HepG2 (cell line): ENCODE measurements around the gene LHX3. TPM values are rescaled to one million over a fixed set of nuclear protein-coding genes. Genes with fewer than 3 reads are reported as not detected.

Source experiments
- FLYWCH1 ChIP-seq: sonication (generic); formaldehyde crosslinking; IDR thresholded peaks from 2 replicates; pipeline ENCODE4 v1.8.1; 2023; ENCODE audit warnings: mild to moderate bottlenecking, missing genetic modification reagents
- GTF3A ChIP-seq: sonication (generic); formaldehyde crosslinking; conservative IDR thresholded peaks from 2 replicates; pipeline ENCODE4 v1.4.0; 2020; ENCODE audit warnings: mild to moderate bottlenecking, missing genetic modification reagents
- HOXA9 ChIP-seq: sonication (generic); formaldehyde crosslinking; IDR thresholded peaks from 2 replicates; pipeline ENCODE4 v1.8.1; 2022; ENCODE audit warnings: missing genetic modification reagents, mild to moderate bottlenecking, moderate library complexity, borderline replicate concordance
- HOXD1 ChIP-seq: sonication (generic); formaldehyde crosslinking; IDR thresholded peaks from 2 replicates; pipeline ENCODE4 v1.5.0; 2020; ENCODE audit warnings: missing genetic modification reagents
- KDM2A ChIP-seq: sonication (generic); formaldehyde crosslinking; IDR thresholded peaks from 2 replicates; pipeline ENCODE4 v1.4.0; 2020; ENCODE audit warnings: low read depth, missing genetic modification reagents, borderline replicate concordance
- PCBP1 ChIP-seq: fragments of 200-400 bp; formaldehyde crosslinking; IDR thresholded peaks from 2 replicates; pipeline ENCODE4 v1.6.1; 2017; ENCODE audit warnings: mild to moderate bottlenecking, low read depth, low read length, borderline replicate concordance
- PLRG1 ChIP-seq: fragments of 450-650 bp; conservative IDR thresholded peaks from 2 replicates; pipeline ENCODE4 v1.6.1; 2016
- RCOR2 ChIP-seq: IDR thresholded peaks from 2 replicates; pipeline ENCODE4 v1.6.1; 2016; ENCODE audit warnings: missing biosample characterization, missing genetic modification reagents
- TBX2 ChIP-seq: sonication (generic); formaldehyde crosslinking; IDR thresholded peaks from 2 replicates; pipeline ENCODE4 v1.5.0; 2020; ENCODE audit warnings: missing genetic modification reagents, mild to moderate bottlenecking, borderline replicate concordance
- TEAD2 ChIP-seq: sonication (generic); formaldehyde crosslinking; IDR thresholded peaks from 2 replicates; pipeline ENCODE4 v1.9.0; 2021; ENCODE audit warnings: missing genetic modification reagents
- TGIF2 ChIP-seq: IDR thresholded peaks from 2 replicates; pipeline ENCODE4 v1.6.1; 2016; ENCODE audit warnings: control low read depth, missing compliant biosample characterization
- ZNF296 ChIP-seq: sonication (generic); formaldehyde crosslinking; conservative IDR thresholded peaks from 2 replicates; pipeline ENCODE4 v1.5.0; 2020; ENCODE audit warnings: mild to moderate bottlenecking, missing genetic modification reagents
- ZNF484 ChIP-seq: sonication (generic); formaldehyde crosslinking; IDR thresholded peaks from 2 replicates; pipeline ENCODE4 v1.5.1; 2020; ENCODE audit warnings: mild to moderate bottlenecking, low read depth, missing genetic modification reagents, borderline replicate concordance
- ZNF589 ChIP-seq: sonication (generic); formaldehyde crosslinking; conservative IDR thresholded peaks from 2 replicates; pipeline ENCODE4 v1.8.0; 2022; ENCODE audit warnings: mild to moderate bottlenecking, moderate library complexity, missing genetic modification reagents
- ZNF672 ChIP-seq: sonication (generic); formaldehyde crosslinking; IDR thresholded peaks from 2 replicates; pipeline ENCODE4 v1.8.1; 2022; ENCODE audit warnings: missing genetic modification reagents
- ZNF883 ChIP-seq: sonication (generic); formaldehyde crosslinking; IDR thresholded peaks from 2 replicates; pipeline ENCODE4 v1.5.1; 2020; ENCODE audit warnings: mild to moderate bottlenecking, missing genetic modification reagents; ENCODE audit errors: not compliant biosample characterization
- polyA plus RNA-seq, 8 experiments: library from polyadenylated mRNA; depleted of rRNA in 3 of 8; stranded (reverse) in 7 of 8; unstranded in 1 of 8; fragments of >200 nt; fragmentation: Illumina TruSeq in 4 of 8; extraction: Trizol in 4 of 8; gene quantifications; 2 replicates each; pipeline versions ENCODE4 v1.2.1 to v1.2.3, GENCODE V29; 2011 to 2016; ENCODE audit warnings: low read depth in 4 of 8, missing spikeins in 1 of 8, mixed read lengths in 1 of 8; ENCODE audit not compliant: insufficient read depth in 1 of 8
- total RNA-seq, 5 experiments: library from RNA; depleted of rRNA; stranded (reverse); fragments of >200 nt; fragmentation: Illumina TruSeq; extraction: Trizol; gene quantifications; 2 replicates each; pipeline ENCODE4 v1.2.3, GENCODE V29; 2016; ENCODE audit warnings: low read depth in 1 of 5
- TF ChIP-seq, protein P1 (sequence below): sonication (generic); formaldehyde crosslinking; IDR thresholded peaks from 2 replicates; pipeline ENCODE4 v1.4.0; 2020; ENCODE audit warnings: missing genetic modification reagents
- TF ChIP-seq, protein P2 (sequence below): sonication (generic); formaldehyde crosslinking; IDR thresholded peaks from 2 replicates; pipeline ENCODE4 v1.4.0; 2020; ENCODE audit warnings: mild to moderate bottlenecking, missing genetic modification reagents
- TF ChIP-seq, protein P3 (sequence below): sonication (generic); formaldehyde crosslinking; IDR thresholded peaks from 2 replicates; pipeline ENCODE4 v1.4.0; 2020; ENCODE audit warnings: missing genetic modification reagents, low read depth, mild to moderate bottlenecking, borderline replicate concordance
- TF ChIP-seq, protein P4 (sequence below): sonication (generic); formaldehyde crosslinking; IDR thresholded peaks from 2 replicates; pipeline ENCODE4 v1.4.0; 2020; ENCODE audit warnings: missing genetic modification reagents
- TF ChIP-seq, protein P5 (sequence below): sonication (generic); formaldehyde crosslinking; IDR thresholded peaks from 2 replicates; pipeline ENCODE4 v1.4.0; 2020; ENCODE audit warnings: missing genetic modification reagents
- TF ChIP-seq, protein P6 (sequence below): IDR thresholded peaks from 2 replicates; pipeline ENCODE4 v1.6.1; 2016; ENCODE audit warnings: mild to moderate bottlenecking, missing biosample characterization, missing genetic modification reagents
- TF ChIP-seq, protein P7 (sequence below): sonication (generic); formaldehyde crosslinking; conservative IDR thresholded peaks from 2 replicates; pipeline ENCODE4 v1.4.0; 2020; ENCODE audit warnings: missing genetic modification reagents

LHX3 gene
- total and polyA plus RNA-seq, 2 of the 13 experiments (the other 11 are each of a cell fraction or from before 2014, with no cell fraction given): not detected

DNA sequence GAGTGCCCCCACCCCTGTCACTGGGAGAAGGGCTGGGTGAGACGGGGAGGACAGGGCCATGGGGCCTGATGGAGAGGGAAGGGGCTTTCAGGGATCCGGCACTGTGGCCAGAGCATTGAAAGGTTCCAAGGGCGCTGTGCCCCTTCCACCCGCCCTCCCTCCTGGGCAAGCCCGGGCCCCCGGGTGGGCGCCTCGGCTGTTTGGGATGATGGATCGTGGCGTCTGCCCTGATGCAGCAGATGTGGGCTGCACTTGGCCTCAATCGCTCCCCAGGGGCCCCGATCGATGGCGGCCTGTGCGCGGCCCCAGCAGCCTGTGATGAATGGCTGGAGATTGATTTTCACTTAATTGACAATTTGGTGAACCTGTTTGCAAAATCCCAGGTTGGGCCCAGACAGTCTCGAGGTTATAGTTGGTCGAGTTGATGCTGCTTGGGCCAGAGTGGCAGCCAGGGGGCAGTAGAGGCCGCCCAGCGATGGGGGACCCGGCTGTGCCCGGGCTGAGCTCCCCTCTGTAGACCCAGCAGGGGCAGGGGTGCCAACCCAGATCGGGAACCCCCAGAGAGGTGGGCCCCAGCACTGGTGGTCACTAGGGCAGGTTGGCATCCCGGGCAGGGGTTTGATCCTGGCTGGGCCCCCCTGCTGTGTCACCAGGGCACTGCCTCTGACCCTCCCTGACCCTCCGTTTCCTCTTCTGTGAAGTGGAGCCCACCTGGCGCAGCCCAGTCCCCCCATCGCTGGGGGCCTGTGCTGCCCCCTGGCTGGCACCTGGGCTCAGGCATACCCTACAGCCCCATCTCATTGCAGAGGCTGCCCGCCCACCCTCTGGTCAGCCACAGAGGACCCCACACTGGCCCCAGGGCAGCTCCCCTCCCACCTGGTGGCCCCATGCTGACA is 34.7 kb downstream of the LHX3 start (continued):
- TF ChIP-seq, protein P1, sequence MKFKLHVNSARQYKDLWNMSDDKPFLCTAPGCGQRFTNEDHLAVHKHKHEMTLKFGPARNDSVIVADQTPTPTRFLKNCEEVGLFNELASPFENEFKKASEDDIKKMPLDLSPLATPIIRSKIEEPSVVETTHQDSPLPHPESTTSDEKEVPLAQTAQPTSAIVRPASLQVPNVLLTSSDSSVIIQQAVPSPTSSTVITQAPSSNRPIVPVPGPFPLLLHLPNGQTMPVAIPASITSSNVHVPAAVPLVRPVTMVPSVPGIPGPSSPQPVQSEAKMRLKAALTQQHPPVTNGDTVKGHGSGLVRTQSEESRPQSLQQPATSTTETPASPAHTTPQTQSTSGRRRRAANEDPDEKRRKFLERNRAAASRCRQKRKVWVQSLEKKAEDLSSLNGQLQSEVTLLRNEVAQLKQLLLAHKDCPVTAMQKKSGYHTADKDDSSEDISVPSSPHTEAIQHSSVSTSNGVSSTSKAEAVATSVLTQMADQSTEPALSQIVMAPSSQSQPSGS: no peak
- TF ChIP-seq TEAD2 (CRISPR knock-in tag) (no peak), TGIF2 (no peak), ZNF883 (CRISPR knock-in tag) (no peak), KDM2A (CRISPR knock-in tag) (no peak), FLYWCH1 (CRISPR knock-in tag) (no peak), ZNF672 (CRISPR knock-in tag) (no peak), ZNF589 (no peak), GTF3A (CRISPR knock-in tag) (0 out of 2 replicates have a peak, but pooled peaks have one; percentile 16), TBX2 (CRISPR knock-in tag) (0 out of 2 replicates have a peak, but pooled peaks have one; percentile 35), HOXD1 (no peak), RCOR2 (no peak), ZNF484 (CRISPR knock-in tag) (no peak), PLRG1 (no peak), HOXA9 (no peak), ZNF296 (CRISPR knock-in tag) (no peak), PCBP1 (0 out of 2 replicates have a peak, but pooled peaks have one; percentile 17)
- TF ChIP-seq, protein P2, sequence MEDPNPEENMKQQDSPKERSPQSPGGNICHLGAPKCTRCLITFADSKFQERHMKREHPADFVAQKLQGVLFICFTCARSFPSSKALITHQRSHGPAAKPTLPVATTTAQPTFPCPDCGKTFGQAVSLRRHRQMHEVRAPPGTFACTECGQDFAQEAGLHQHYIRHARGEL (CRISPR knock-in tag): no peak
- TF ChIP-seq, protein P3, sequence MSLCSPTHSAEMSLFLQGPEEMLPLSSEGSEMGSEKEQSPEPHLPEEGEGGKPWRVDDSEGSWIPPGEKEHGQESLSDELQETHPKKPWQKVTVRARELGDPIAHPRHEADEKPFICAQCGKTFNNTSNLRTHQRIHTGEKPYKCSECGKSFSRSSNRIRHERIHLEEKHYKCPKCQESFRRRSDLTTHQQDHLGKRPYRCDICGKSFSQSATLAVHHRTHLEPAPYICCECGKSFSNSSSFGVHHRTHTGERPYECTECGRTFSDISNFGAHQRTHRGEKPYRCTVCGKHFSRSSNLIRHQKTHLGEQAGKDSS: 0 out of 2 replicates have a peak, but pooled peaks have one; percentile 15
- TF ChIP-seq, protein P4, sequence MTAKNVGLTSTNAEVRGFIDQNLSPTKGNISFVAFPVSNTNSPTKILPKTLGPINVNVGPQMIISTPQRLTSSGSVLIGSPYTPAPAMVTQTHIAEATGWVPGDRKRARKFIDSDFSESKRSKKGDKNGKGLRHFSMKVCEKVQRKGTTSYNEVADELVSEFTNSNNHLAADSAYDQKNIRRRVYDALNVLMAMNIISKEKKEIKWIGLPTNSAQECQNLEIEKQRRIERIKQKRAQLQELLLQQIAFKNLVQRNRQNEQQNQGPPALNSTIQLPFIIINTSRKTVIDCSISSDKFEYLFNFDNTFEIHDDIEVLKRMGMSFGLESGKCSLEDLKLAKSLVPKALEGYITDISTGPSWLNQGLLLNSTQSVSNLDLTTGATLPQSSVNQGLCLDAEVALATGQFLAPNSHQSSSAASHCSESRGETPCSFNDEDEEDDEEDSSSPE (CRISPR knock-in tag): no peak
- TF ChIP-seq, protein P5, sequence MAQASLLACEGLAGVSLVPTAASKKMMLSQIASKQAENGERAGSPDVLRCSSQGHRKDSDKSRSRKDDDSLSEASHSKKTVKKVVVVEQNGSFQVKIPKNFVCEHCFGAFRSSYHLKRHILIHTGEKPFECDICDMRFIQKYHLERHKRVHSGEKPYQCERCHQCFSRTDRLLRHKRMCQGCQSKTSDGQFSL (CRISPR knock-in tag): no peak
- TF ChIP-seq, protein P6, sequence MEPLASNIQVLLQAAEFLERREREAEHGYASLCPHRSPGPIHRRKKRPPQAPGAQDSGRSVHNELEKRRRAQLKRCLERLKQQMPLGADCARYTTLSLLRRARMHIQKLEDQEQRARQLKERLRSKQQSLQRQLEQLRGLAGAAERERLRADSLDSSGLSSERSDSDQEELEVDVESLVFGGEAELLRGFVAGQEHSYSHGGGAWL (CRISPR knock-in tag): 0 out of 2 replicates have a peak, but pooled peaks have one; percentile 7
- TF ChIP-seq, protein P7, sequence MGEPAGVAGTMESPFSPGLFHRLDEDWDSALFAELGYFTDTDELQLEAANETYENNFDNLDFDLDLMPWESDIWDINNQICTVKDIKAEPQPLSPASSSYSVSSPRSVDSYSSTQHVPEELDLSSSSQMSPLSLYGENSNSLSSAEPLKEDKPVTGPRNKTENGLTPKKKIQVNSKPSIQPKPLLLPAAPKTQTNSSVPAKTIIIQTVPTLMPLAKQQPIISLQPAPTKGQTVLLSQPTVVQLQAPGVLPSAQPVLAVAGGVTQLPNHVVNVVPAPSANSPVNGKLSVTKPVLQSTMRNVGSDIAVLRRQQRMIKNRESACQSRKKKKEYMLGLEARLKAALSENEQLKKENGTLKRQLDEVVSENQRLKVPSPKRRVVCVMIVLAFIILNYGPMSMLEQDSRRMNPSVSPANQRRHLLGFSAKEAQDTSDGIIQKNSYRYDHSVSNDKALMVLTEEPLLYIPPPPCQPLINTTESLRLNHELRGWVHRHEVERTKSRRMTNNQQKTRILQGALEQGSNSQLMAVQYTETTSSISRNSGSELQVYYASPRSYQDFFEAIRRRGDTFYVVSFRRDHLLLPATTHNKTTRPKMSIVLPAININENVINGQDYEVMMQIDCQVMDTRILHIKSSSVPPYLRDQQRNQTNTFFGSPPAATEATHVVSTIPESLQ (CRISPR knock-in tag): no peak
